OCI-LY7 (cell line): ENCODE results near the gene ANO3.

Experiments used
- EZH2phosphoT487 ChIP-seq: fragments of 200-600 bp; sonication (generic); IDR thresholded peaks from 2 replicates; pipeline ENCODE4 v1.6.1; 2018; ENCODE audit warnings: low read depth, borderline replicate concordance, mild to moderate bottlenecking, mixed run types, antibody characterized with exemption, low read length, moderate library complexity, mixed read lengths
- TF ChIP-seq, protein P1 (sequence below): fragments of 200-600 bp; sonication (generic); conservative IDR thresholded peaks from 2 replicates; pipeline ENCODE4 v1.5.1; 2014; ENCODE audit warnings: mild to moderate bottlenecking, antibody characterized with exemption, low read length, moderate library complexity, mixed read lengths

DNA sequence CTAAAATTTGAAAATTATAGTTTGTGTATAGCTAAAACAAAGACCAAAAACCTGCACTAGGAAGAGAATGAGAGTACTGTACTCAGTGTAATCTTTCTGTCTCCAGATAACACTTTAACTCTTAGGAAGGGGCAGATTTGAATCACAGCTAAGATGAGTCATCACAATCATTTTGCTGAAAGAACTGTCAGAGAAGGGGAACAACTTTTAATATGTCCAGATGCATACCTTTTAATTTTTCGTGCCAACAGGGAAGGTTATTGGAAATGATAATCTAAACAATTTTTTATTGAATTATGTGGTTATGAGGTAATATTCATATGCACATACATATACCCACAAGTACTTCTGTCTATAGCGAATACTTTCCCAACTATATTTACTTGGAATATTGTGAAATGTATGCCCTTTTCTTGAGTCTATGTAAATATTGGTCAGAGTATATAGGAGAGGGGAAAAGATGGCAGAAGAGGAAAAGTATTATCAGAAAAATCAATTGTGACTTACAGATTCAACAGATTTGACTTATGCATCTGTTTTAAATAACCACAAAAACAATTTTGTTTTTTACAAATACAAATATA, 291.2 kb downstream of the ANO3 start:
- TF ChIP-seq, protein P1, sequence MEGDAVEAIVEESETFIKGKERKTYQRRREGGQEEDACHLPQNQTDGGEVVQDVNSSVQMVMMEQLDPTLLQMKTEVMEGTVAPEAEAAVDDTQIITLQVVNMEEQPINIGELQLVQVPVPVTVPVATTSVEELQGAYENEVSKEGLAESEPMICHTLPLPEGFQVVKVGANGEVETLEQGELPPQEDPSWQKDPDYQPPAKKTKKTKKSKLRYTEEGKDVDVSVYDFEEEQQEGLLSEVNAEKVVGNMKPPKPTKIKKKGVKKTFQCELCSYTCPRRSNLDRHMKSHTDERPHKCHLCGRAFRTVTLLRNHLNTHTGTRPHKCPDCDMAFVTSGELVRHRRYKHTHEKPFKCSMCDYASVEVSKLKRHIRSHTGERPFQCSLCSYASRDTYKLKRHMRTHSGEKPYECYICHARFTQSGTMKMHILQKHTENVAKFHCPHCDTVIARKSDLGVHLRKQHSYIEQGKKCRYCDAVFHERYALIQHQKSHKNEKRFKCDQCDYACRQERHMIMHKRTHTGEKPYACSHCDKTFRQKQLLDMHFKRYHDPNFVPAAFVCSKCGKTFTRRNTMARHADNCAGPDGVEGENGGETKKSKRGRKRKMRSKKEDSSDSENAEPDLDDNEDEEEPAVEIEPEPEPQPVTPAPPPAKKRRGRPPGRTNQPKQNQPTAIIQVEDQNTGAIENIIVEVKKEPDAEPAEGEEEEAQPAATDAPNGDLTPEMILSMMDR: no peak
- TF ChIP-seq EZH2phosphoT487: no peak
